ENCODE measurements around the gene CLDN1.

The CLDN1 gene

DNA sequence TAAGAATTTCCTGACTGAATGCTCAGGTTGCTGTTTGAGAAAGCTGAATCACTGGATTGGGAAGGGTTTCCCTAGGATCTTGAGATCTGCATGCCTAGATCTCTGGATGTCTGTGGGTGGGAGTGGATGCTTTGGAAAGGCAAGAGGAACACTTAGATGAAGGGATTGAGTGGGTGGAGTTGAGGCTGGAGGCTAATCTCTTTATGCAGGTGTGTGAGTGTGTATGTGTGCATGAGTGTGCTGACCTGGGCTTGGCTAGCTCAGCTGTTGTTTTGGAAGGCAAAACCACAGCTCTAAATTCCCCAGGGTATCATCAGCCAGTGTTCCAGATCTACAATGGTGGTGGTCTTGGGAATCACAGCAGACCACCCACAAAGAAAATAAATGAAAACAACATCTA is 60.5 kb downstream of the CLDN1 start:
- H3K27me3 ChIP-seq (ENCODE audit: insufficient read depth, low read length, poor library complexity), result no peaks in the 10 kb centered on the region
- no peak overlapping the region for H3K27ac ChIP-seq (ENCODE audit: low read length)
- no peaks in the 10 kb centered on the region for H3K9me3 ChIP-seq (ENCODE audit: insufficient read depth, low read length, severe bottlenecking)
- H3K9ac ChIP-seq (ENCODE audit: low read depth, low read length), result no peak overlapping the region
- H3K4me2 ChIP-seq (ENCODE audit: insufficient read depth, low read length), result no peak overlapping the region
- H2AFZ ChIP-seq (ENCODE audit: low read depth, low read length), result no peak overlapping the region
- DNase-seq, result no peak
- no peaks in the 10 kb centered on the region for H4K20me1 ChIP-seq (ENCODE audit: insufficient read depth, low read length)
- no peak for TF ChIP-seq EZH2 (IDR thresholded peaks at IDR 0.05; ENCODE audit: borderline replicate concordance, low read depth, low read length, severe bottlenecking)
- TF ChIP-seq, protein P1, sequence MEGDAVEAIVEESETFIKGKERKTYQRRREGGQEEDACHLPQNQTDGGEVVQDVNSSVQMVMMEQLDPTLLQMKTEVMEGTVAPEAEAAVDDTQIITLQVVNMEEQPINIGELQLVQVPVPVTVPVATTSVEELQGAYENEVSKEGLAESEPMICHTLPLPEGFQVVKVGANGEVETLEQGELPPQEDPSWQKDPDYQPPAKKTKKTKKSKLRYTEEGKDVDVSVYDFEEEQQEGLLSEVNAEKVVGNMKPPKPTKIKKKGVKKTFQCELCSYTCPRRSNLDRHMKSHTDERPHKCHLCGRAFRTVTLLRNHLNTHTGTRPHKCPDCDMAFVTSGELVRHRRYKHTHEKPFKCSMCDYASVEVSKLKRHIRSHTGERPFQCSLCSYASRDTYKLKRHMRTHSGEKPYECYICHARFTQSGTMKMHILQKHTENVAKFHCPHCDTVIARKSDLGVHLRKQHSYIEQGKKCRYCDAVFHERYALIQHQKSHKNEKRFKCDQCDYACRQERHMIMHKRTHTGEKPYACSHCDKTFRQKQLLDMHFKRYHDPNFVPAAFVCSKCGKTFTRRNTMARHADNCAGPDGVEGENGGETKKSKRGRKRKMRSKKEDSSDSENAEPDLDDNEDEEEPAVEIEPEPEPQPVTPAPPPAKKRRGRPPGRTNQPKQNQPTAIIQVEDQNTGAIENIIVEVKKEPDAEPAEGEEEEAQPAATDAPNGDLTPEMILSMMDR (IDR thresholded peaks at IDR 0.05; ENCODE audit: borderline replicate concordance, extremely low read depth, low read length, poor library complexity, severe bottlenecking), result no peak
- no peak overlapping the region for H3K4me3 ChIP-seq (ENCODE audit: low read depth in 1 of 2, low read length in 2 of 2)
- H3K4me1 ChIP-seq (ENCODE audit: insufficient read depth, low read length), result no peaks in the 10 kb centered on the region
- no peaks in the 10 kb centered on the region for H3K36me3 ChIP-seq (ENCODE audit: insufficient read depth, low read length)
- ATAC-seq (ENCODE audit: insufficient read depth, low read depth), result no peak
- H3K79me2 ChIP-seq (ENCODE audit: insufficient read depth, low read length), result no peaks in the 10 kb centered on the region

GRCh38 chr3:190261015-190261414 is 61.2 kb downstream of the CLDN1 start:
- no peaks in the 10 kb centered on the region for H3K9me3 ChIP-seq (ENCODE audit: insufficient read depth, low read length, severe bottlenecking)
- no peaks in the 10 kb centered on the region for H3K4me1 ChIP-seq (ENCODE audit: insufficient read depth, low read length)
- no peak for DNase-seq
- H3K79me2 ChIP-seq (ENCODE audit: insufficient read depth, low read length), result no peaks in the 10 kb centered on the region
- no peak overlapping the region for H2AFZ ChIP-seq (ENCODE audit: low read depth, low read length)
- no peaks in the 10 kb centered on the region for H3K27me3 ChIP-seq (ENCODE audit: insufficient read depth, low read length, poor library complexity)
- no peaks in the 10 kb centered on the region for H4K20me1 ChIP-seq (ENCODE audit: insufficient read depth, low read length)
- H3K4me3 ChIP-seq (ENCODE audit: low read depth in 1 of 2, low read length in 2 of 2), result no peak overlapping the region
- ATAC-seq (ENCODE audit: insufficient read depth, low read depth), result no peak
- H3K36me3 ChIP-seq (ENCODE audit: insufficient read depth, low read length), result no peaks in the 10 kb centered on the region
- TF ChIP-seq, protein P1 (IDR thresholded peaks at IDR 0.05; ENCODE audit: borderline replicate concordance, extremely low read depth, low read length, poor library complexity, severe bottlenecking), result no peak
- no peak for TF ChIP-seq EZH2 (IDR thresholded peaks at IDR 0.05; ENCODE audit: borderline replicate concordance, low read depth, low read length, severe bottlenecking)
- H3K9ac ChIP-seq (ENCODE audit: low read depth, low read length), result no peak overlapping the region
- H3K27ac ChIP-seq (ENCODE audit: low read length), result no peak overlapping the region
- H3K4me2 ChIP-seq (ENCODE audit: insufficient read depth, low read length), result no peak overlapping the region

DNA sequence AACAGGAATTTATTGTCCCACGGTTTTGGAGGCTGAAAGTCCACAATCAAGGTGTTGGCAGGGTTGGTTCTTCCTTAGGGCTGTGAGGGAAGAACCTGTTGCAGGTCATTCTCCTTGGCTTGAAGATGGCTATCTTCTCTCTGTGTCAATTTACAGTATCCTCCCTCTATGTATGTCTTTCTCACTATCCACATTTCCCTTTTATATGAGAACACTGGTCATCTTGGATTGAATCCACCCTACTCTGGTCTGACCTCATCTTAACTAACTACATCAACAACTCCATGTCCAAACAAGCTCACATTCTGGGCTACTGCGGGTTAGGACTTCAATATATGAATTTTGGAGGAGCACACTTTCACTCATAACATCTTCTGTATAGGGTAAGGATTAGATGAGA is 61.9 kb downstream of the CLDN1 start:
- Histone ChIP-seq H3K27ac (ENCODE audit: low read length) (no peak overlapping the region), H3K27me3 (ENCODE audit: insufficient read depth, low read length, poor library complexity) (no peaks in the 10 kb centered on the region), H3K4me3 (ENCODE audit: low read depth in 1 of 2, low read length in 2 of 2) (no peak overlapping the region), H3K9ac (ENCODE audit: low read depth, low read length) (no peak overlapping the region), H3K36me3 (ENCODE audit: insufficient read depth, low read length) (no peaks in the 10 kb centered on the region), H3K4me1 (ENCODE audit: insufficient read depth, low read length) (no peaks in the 10 kb centered on the region), H3K9me3 (ENCODE audit: insufficient read depth, low read length, severe bottlenecking) (no peaks in the 10 kb centered on the region), H2AFZ (ENCODE audit: low read depth, low read length) (no peak overlapping the region), H4K20me1 (ENCODE audit: insufficient read depth, low read length) (no peaks in the 10 kb centered on the region), H3K4me2 (ENCODE audit: insufficient read depth, low read length) (no peak overlapping the region), H3K79me2 (ENCODE audit: insufficient read depth, low read length) (no peaks in the 10 kb centered on the region)
- no peak for DNase-seq
- no peak for TF ChIP-seq EZH2 (IDR thresholded peaks at IDR 0.05; ENCODE audit: borderline replicate concordance, low read depth, low read length, severe bottlenecking)
- TF ChIP-seq, protein P1 (IDR thresholded peaks at IDR 0.05; ENCODE audit: borderline replicate concordance, extremely low read depth, low read length, poor library complexity, severe bottlenecking), result no peak
- no peak for ATAC-seq (ENCODE audit: insufficient read depth, low read depth)

DNA sequence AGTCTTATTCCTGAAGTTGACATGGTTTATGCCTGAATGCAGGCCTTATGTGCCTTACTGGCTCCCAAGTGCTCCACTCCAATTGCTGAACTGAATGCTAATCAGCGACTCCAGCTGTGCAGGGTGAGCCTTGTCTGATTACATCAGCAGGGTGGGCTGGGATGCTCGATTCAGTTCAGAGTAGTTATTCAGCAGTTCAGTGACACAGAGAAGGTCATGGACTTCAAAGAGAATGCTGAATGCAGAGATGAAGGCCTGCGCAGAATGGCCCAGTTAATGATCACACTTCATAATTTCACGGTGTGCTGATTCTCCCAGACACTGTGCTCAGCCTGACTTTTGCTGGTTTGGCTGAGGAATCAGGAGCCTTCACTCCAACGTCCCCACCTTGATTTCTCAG is 63.6 kb downstream of the CLDN1 start:
- Histone ChIP-seq H4K20me1 (ENCODE audit: insufficient read depth, low read length) (no peaks in the 10 kb centered on the region), H3K27me3 (ENCODE audit: insufficient read depth, low read length, poor library complexity) (no peaks in the 10 kb centered on the region), H3K27ac (ENCODE audit: low read length) (no peak overlapping the region), H3K79me2 (ENCODE audit: insufficient read depth, low read length) (no peaks in the 10 kb centered on the region), H3K4me3 (ENCODE audit: low read depth in 1 of 2, low read length in 2 of 2) (no peak overlapping the region), H3K9me3 (ENCODE audit: insufficient read depth, low read length, severe bottlenecking) (no peaks in the 10 kb centered on the region), H3K9ac (ENCODE audit: low read depth, low read length) (no peak overlapping the region), H2AFZ (ENCODE audit: low read depth, low read length) (no peak overlapping the region), H3K36me3 (ENCODE audit: insufficient read depth, low read length) (no peaks in the 10 kb centered on the region), H3K4me1 (ENCODE audit: insufficient read depth, low read length) (no peaks in the 10 kb centered on the region), H3K4me2 (ENCODE audit: insufficient read depth, low read length) (no peak overlapping the region)
- no peak for ATAC-seq (ENCODE audit: insufficient read depth, low read depth)
- TF ChIP-seq, protein P1 (IDR thresholded peaks at IDR 0.05; ENCODE audit: borderline replicate concordance, extremely low read depth, low read length, poor library complexity, severe bottlenecking), result no peak
- TF ChIP-seq EZH2 (IDR thresholded peaks at IDR 0.05; ENCODE audit: borderline replicate concordance, low read depth, low read length, severe bottlenecking), result no peak
- DNase-seq, result no peak
